Activated CD8-positive, alpha-beta memory T cell treated with anti-CD3 and anti-CD28 coated beads for 4 hours (primary cell): ENCODE data around the gene NF1.
A peak's percentile ranks its signal among the peaks of the same experiment; 100 is the strongest.
"Not testable (repeated sequence)": the region's sequence is repeated elsewhere in the genome, so short reads cannot be mapped to it uniquely, and the experiment has no call there.

ENCODE experiments used
- DNase-seq, 2 donors: peaks; one replicate each; pipeline ENCODE4 v3.0.0-alpha.2; 2020; ENCODE audit warnings: low read depth in 2 of 2

Gene NF1

DNA sequence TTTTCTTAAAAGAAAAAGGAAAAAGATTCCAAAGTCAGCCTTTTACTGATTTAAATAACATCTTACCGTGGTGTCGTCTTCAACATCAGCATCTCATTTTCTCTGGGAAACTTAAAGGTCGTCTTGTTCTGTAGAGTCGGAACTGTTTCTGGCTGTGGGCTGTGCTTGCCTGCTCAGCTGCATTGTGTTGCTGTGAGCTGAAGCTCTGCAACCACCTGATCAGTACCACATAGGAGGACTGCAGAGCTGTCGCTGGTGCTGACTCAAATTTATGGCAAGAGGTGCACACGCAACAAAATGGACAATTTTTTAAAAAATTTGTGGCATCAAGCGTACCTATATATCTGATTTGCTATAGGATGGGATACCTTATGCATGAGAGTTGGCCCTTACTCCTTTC lies 202.3 kb downstream of the NF1 start, which contains the start of gene OMG:
OMG (minus strand) TSS at position 150 of the 400 bp plus-strand sequence. CDS start 908 bp downstream, outside the sequence.
- no peak for DNase-seq

DNA sequence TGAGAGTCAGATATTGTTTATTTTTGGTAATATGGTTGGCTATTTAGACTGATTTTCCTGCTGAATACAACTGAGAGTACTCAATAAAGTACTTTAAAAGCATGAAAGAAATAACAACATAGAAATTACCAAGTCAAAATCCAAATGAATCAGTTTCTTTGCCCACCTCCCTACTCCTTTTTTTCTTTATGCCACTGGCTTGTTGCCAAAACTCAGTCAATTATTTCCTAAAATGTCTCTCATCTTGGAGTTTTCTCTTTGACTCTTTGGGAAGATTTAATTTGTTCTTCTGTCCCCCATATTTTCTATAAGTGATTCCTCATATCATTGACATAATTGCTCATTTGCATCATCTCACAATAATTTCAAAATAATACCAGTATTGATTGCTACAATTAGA lies 204.8 kb downstream of the NF1 start:
- no peak for DNase-seq

GRCh38 chr17:31307640-31308039 lies 212.9 kb downstream of the NF1 start:
- no peak for DNase-seq

GRCh38 chr17:31308372-31309334 lies 213.9 kb downstream of the NF1 start:
- no peak for DNase-seq

DNA sequence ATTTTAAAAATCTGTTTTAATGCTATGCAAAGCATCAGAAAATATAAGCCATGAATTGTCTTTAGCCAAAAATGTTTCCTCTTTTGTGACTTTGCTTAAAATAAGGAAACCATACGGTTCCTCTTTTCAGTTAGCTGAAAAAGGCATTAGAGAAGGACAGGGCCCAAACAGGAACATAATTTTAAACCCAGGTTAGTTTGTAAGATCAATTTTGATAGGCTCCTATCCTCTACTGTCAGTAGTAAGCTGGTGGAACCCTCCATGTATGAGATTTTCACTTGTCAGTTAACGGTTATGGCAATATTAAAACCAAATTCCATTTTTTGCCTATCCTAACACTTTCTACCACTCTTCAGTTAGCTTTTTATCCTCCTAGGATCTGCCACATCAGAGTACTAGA lies 214.8 kb downstream of the NF1 start:
- DNase-seq: no peak

- DNase-seq: peak in 1 of 2 donors; percentile 25
Observed at GRCh38 chr17:31310260-31310659, 215.5 kb downstream of the NF1 start.

DNA sequence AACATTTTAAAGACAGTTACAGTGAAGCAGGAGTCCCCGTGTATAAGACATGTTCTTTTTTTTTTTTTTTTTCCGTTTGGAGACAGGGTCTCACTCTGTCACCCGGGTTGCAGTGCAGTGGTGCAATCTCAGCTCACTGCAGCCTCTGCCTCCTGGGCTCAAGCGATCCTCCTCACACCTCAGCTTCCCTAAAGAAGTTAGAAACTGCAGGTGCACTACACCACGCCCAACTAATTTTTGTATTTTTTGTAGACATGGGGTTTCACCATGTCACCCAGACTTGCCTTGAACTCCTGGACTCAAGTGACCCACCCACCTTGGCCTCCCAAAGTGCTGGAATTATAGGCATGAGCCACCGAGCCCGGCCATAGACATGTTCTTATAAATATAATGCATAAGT lies 216.1 kb downstream of the NF1 start:
- DNase-seq: no peak

GRCh38 chr17:31311526-31311925 lies 216.7 kb downstream of the NF1 start:
- no peak for DNase-seq

DNA sequence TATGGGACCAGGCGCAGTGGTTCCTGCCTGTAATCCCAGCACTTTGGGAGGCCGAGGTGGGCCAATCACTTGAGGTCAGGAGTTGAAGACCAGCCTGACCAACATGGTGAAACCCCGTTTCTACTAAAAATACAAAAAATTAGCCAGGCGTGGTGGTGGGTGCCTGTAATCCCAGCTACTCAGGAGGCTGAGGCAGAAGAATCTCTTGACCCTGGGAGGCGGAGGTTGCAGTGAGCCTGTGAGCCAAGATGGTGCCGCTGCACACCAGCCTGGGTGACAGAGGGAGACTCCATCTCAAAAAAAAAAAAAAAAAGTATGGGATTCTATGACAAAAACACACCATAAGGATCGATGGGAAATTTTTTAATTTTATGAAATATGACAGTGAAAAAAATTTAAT lies 217.4 kb downstream of the NF1 start:
- not testable (repeated sequence) for DNase-seq

- DNase-seq: no peak
Observed at GRCh38 chr17:31313982-31314781, 219.4 kb downstream of the NF1 start, which contains the start of gene EVI2B. EVI2B (minus strand) TSS chr17:31314054; CDS start chr17:31305609, 8,445 bp downstream.

GRCh38 chr17:31314782-31315100 lies 220.0 kb downstream of the NF1 start:
- DNase-seq: no peak

DNA sequence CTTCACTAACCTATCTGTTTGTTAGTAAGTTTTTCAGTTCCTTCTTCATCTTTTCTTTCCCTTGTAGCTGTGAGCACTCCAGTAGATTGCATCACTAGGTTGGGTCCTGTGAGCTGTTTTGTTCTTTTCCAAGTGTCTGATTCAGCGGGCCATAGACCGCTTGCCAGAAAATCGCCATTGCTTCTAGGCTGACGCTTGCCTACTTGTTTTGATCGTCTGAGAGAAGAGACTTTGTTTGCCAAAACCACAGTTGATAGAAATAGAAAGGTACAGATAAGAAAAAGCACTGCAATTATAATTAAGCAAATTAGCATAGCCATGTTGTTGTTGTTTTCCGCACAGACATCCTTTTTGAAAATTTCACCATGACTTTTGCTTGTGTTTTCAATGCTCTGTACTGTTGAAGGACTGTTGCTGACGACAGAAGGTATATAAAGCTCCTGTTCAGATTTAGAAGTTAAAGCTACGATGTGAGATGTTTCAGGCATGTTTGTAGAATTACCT lies 223.6 kb downstream of the NF1 start:
- peak in 1 of 2 donors; percentile 22 for DNase-seq

- no peak for DNase-seq
Observed at GRCh38 chr17:31318851-31319661, 224.3 kb downstream of the NF1 start.

DNA sequence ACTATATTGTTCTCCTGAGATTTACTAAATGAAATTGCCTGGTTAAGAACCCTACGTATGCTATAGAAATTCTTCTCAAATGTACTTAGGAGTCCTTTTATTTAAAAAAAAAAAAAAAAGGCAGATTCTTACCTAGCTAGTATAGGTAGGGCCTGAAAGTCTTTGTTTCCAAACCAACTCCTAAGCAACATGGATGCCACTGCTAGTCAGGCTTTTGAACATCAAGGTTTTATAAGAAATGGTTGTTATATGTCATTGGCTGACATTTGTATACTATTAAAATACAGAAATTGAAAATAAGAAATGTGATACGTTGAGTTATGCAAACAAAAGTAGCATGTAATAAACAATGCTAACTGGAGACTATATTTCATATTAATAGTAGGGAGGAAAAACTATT lies 225.5 kb downstream of the NF1 start:
- no peak for DNase-seq

DNA sequence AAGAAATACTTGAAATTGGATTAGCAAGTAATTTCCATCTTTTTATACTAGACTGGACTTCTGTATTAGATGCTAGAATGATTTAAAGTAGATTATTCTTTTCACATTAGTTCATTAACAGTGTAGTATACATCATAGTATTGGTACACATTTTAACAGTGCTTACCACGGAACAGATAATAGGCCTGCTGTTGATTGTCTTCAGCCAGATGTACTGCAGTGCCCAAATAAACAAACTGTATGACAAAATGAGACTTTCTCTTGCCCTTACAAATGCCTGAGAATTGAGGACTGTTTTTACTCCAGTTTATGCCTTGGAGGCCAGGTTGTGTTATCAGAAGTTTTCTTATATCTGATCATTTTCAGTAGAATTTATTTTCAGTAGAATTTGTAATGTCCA lies 226.0 kb downstream of the NF1 start:
- no peak for DNase-seq

- peak; percentile 60 to 78 for DNase-seq
Observed at GRCh38 chr17:31321481-31321880, 226.7 kb downstream of the NF1 start, which contains the start of gene EVI2A. EVI2A (minus strand) TSS chr17:31321622; CDS start chr17:31319013, 2,609 bp downstream.

GRCh38 chr17:31321966-31322365 lies 227.2 kb downstream of the NF1 start:
- DNase-seq: no peak

- no peak for DNase-seq
Observed at GRCh38 chr17:31323551-31323950, 228.8 kb downstream of the NF1 start.

DNA sequence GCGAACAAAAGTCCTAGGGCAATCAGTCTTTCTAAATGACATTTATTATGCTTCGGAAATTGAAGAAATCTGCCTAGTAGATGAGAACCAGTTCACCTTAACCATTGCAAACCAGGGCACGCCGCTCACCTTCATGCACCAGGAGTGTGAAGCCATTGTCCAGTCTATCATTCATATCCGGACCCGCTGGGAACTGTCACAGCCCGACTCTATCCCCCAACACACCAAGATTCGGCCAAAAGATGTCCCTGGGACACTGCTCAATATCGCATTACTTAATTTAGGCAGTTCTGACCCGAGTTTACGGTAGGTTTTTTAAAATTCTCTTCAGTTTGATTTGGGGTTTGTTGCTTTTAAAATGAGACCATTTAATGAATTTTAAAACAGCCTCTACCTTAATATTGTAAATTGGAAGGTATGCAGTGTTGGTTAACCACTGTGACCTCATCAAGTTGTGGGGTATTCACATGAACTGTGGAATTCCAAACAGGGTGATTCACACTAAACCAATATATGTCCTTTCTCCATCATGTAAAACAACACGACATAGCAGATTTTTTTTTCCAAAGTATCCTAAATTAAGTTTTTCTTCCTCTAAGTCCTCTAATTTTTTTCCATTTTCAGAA lies 232.9 kb downstream of the NF1 start:
- no peak for DNase-seq

DNA sequence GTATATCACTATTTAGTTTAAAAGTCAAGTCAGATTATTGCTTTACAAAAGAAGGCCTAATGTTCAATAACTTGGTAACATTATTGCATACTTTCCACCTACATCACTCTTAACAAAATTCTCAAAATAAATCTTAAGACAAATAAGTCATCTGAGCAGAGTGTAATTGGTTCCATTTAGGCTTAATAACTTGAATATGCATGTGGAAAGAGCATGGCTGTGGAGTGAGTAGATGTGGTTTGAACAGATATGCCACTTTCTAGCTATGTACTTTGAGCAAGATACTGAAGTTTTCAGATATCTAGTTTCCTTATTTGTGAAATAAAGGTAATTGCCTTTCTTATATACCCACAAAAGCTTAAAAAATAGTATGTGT lies 233.4 kb downstream of the NF1 start:
- no peak for DNase-seq

GRCh38 chr17:31329221-31329620 lies 234.4 kb downstream of the NF1 start:
- DNase-seq: no peak
